ENCODE data around the gene RHOBTB3.

RHOBTB3 gene

GRCh38 chr5:95733107-95733665 is 2.0 kb downstream of the RHOBTB3 start:
- DNase-seq, result no peak

GRCh38 chr5:95734187-95734586 is 3.1 kb downstream of the RHOBTB3 start:
- no peak for DNase-seq

- DNase-seq, result no peak
Measured at GRCh38 chr5:95734906-95735305, 3.8 kb downstream of the RHOBTB3 start.

- DNase-seq, result no peak
Measured at GRCh38 chr5:95735406-95735805, 4.3 kb downstream of the RHOBTB3 start.

GRCh38 chr5:95738072-95738471 is 6.9 kb downstream of the RHOBTB3 start:
- DNase-seq, result no peak

GRCh38 chr5:95738834-95739233 is 7.7 kb downstream of the RHOBTB3 start:
- DNase-seq, result no peak

- DNase-seq, result no peak
Measured at GRCh38 chr5:95739857-95740256, 8.7 kb downstream of the RHOBTB3 start.

GRCh38 chr5:95741458-95741857 is 10.3 kb downstream of the RHOBTB3 start:
- peak in 1 of 2 experiments; percentile 27 for DNase-seq

GRCh38 chr5:95743232-95743631 is 12.1 kb downstream of the RHOBTB3 start:
- no peak for DNase-seq

GRCh38 chr5:95743877-95744276 is 12.7 kb downstream of the RHOBTB3 start:
- no peak for DNase-seq

- no peak for DNase-seq
Measured at GRCh38 chr5:95746194-95746593, 15.1 kb downstream of the RHOBTB3 start.

- DNase-seq, result no peak
Measured at GRCh38 chr5:95746722-95747679, 15.9 kb downstream of the RHOBTB3 start.

GRCh38 chr5:95748133-95748532 is 17.0 kb downstream of the RHOBTB3 start:
- no peak for DNase-seq

GRCh38 chr5:95754545-95754944 is 23.4 kb downstream of the RHOBTB3 start:
- DNase-seq, result no peak

GRCh38 chr5:95759005-95759404 is 27.9 kb downstream of the RHOBTB3 start:
- no peak for DNase-seq

- DNase-seq, result no peak
Measured at GRCh38 chr5:95759634-95760033, 28.5 kb downstream of the RHOBTB3 start.

- no peak for DNase-seq
Measured at GRCh38 chr5:95760273-95761191, 29.4 kb downstream of the RHOBTB3 start.

GRCh38 chr5:95761771-95762651 is 30.9 kb downstream of the RHOBTB3 start:
- peak; percentile 7 to 60 for DNase-seq

- DNase-seq, result no peak
Measured at GRCh38 chr5:95762652-95763041, 31.5 kb downstream of the RHOBTB3 start.

- DNase-seq, result no peak
Measured at GRCh38 chr5:95763941-95764340, 32.8 kb downstream of the RHOBTB3 start.

- no peak for DNase-seq
Measured at GRCh38 chr5:95768731-95769130, 37.6 kb downstream of the RHOBTB3 start.
